HG02623 (cell line): ENCODE measurements around the gene ADK.
"Not testable (repeated sequence)": the region's sequence is repeated elsewhere in the genome, so short reads cannot be mapped to it uniquely, and the experiment has no call there.

Experiments
- ATAC-seq: cut with Tn5 transposase; IDR thresholded peaks from one replicate; pipeline ENCODE4 v1.9.1; 2021; ENCODE audit warnings: moderate library complexity; ENCODE audit not compliant: unreplicated experiment

Gene ADK

GRCh38 chr10:74140553-74140952, 10.5 kb upstream of the ADK start:
- ATAC-seq, result no peak

GRCh38 chr10:74145133-74145532, 5.9 kb upstream of the ADK start:
- no peak for ATAC-seq

- ATAC-seq, result not testable (repeated sequence)
Observed at GRCh38 chr10:74146980-74147379, 4.0 kb upstream of the ADK start.

GRCh38 chr10:74150204-74150989, 624 bp upstream of the ADK start, which contains the start of gene AP3M1:
Gene AP3M1 (minus strand): TSS chr10:74150828. CDS start chr10:74138379, 12,449 bp downstream.
- peak; percentile 34 for ATAC-seq

GRCh38 chr10:74151879-74152722, 1.1 kb downstream of the ADK start:
- ATAC-seq, result no peak

- no peak for ATAC-seq
Observed at GRCh38 chr10:74153123-74153522, 2.1 kb downstream of the ADK start.

GRCh38 chr10:74153676-74154075, 2.7 kb downstream of the ADK start:
- ATAC-seq, result no peak

GRCh38 chr10:74156919-74157289, 5.9 kb downstream of the ADK start:
- ATAC-seq, result no peak

- no peak for ATAC-seq
Observed at GRCh38 chr10:74160013-74160412, 9.0 kb downstream of the ADK start.

- no peak for ATAC-seq
Observed at GRCh38 chr10:74163319-74164068, 12.5 kb downstream of the ADK start.

- no peak for ATAC-seq
Observed at GRCh38 chr10:74164716-74165529, 13.9 kb downstream of the ADK start.

- ATAC-seq, result no peak
Observed at GRCh38 chr10:74165530-74165901, 14.5 kb downstream of the ADK start.

GRCh38 chr10:74167443-74167842, 16.4 kb downstream of the ADK start:
- no peak for ATAC-seq

GRCh38 chr10:74171625-74172024, 20.6 kb downstream of the ADK start:
- no peak for ATAC-seq

GRCh38 chr10:74174521-74174920, 23.5 kb downstream of the ADK start:
- no peak for ATAC-seq

GRCh38 chr10:74175510-74176379, 24.7 kb downstream of the ADK start:
- ATAC-seq, result no peak

- ATAC-seq, result peak; percentile 93
Observed at GRCh38 chr10:74176380-74177139, 25.5 kb downstream of the ADK start.

GRCh38 chr10:74177140-74177677, 26.2 kb downstream of the ADK start:
- ATAC-seq, result peak; percentile 5
